Measurements from ENCODE around the gene SOX6. TPM values are rescaled to one million over a fixed set of nuclear protein-coding genes. Genes with fewer than 3 reads are reported as not detected.

The SOX6 gene
- total and polyA plus RNA-seq, 9 donors: 10.9 to 26.5 (median 17.9) TPM

GRCh38 chr11:16215352-16215751 lies 141.0 kb downstream of the SOX6 start:
- H3K4me1 ChIP-seq (ENCODE audit: control insufficient read depth, insufficient read depth, low read length): no peaks in the 10 kb centered on the region
- no peak overlapping the region for H3K4me3 ChIP-seq (ENCODE audit: low read length)
- no peaks in the 10 kb centered on the region for H3K36me3 ChIP-seq (ENCODE audit: control insufficient read depth, insufficient read depth, low read length)
- no peaks in the 10 kb centered on the region for H3K27me3 ChIP-seq (ENCODE audit: control insufficient read depth, insufficient read depth, low read length)
- peak; percentile 12 for DNase-seq
- no peak overlapping the region for H3K27ac ChIP-seq (ENCODE audit: low read length)
- WGBS (ENCODE audit: insufficient coverage): no CpG with 5 or more reads among the region's 1 CpG
- no peaks in the 10 kb centered on the region for H3K9me3 ChIP-seq (replicated peaks; ENCODE audit: control insufficient read depth, low read depth, low read length)

- H3K27me3 ChIP-seq (ENCODE audit: control insufficient read depth, insufficient read depth, low read length): no peaks in the 10 kb centered on the region
- H3K36me3 ChIP-seq (ENCODE audit: control insufficient read depth, insufficient read depth, low read length): no peaks in the 10 kb centered on the region
- H3K9me3 ChIP-seq (replicated peaks; ENCODE audit: control insufficient read depth, low read depth, low read length): no peaks in the 10 kb centered on the region
- H3K4me3 ChIP-seq (ENCODE audit: low read length): no peak overlapping the region
- H3K27ac ChIP-seq (ENCODE audit: low read length): no peak overlapping the region
- DNase-seq: no peak
- no peaks in the 10 kb centered on the region for H3K4me1 ChIP-seq (ENCODE audit: control insufficient read depth, insufficient read depth, low read length)
Measured at GRCh38 chr11:16211407-16211806, 144.9 kb downstream of the SOX6 start.

GRCh38 chr11:16204261-16204660 lies 152.1 kb downstream of the SOX6 start:
- Histone ChIP-seq H3K27ac (ENCODE audit: low read length) (no peak overlapping the region), H3K27me3 (ENCODE audit: control insufficient read depth, insufficient read depth, low read length) (no peaks in the 10 kb centered on the region), H3K4me1 (ENCODE audit: control insufficient read depth, insufficient read depth, low read length) (no peaks in the 10 kb centered on the region), H3K36me3 (ENCODE audit: control insufficient read depth, insufficient read depth, low read length) (no peaks in the 10 kb centered on the region), H3K4me3 (ENCODE audit: low read length) (no peak overlapping the region), H3K9me3 (replicated peaks; ENCODE audit: control insufficient read depth, low read depth, low read length) (no peaks in the 10 kb centered on the region)
- no CpG with 5 or more reads among the region's 3 CpGs for WGBS (ENCODE audit: insufficient coverage)
- DNase-seq: no peak

- no peak overlapping the region for H3K4me3 ChIP-seq (ENCODE audit: low read length)
- no peaks in the 10 kb centered on the region for H3K9me3 ChIP-seq (replicated peaks; ENCODE audit: control insufficient read depth, low read depth, low read length)
- peak overlapping the region; percentile 11 for H3K27ac ChIP-seq (ENCODE audit: low read length)
- H3K27me3 ChIP-seq (ENCODE audit: control insufficient read depth, insufficient read depth, low read length): no peaks in the 10 kb centered on the region
- H3K4me1 ChIP-seq (ENCODE audit: control insufficient read depth, insufficient read depth, low read length): peaks cover 16% of the 10 kb centered on the region
- peak; percentile 28 for DNase-seq
- WGBS (ENCODE audit: insufficient coverage): no CpG with 5 or more reads among the region's 3 CpGs
- no peaks in the 10 kb centered on the region for H3K36me3 ChIP-seq (ENCODE audit: control insufficient read depth, insufficient read depth, low read length)
Measured at GRCh38 chr11:16195651-16196050, 160.7 kb downstream of the SOX6 start.

GRCh38 chr11:16194566-16194965 lies 161.8 kb downstream of the SOX6 start:
- Histone ChIP-seq H3K4me1 (ENCODE audit: control insufficient read depth, insufficient read depth, low read length) (peaks cover 16% of the 10 kb centered on the region), H3K9me3 (replicated peaks; ENCODE audit: control insufficient read depth, low read depth, low read length) (no peaks in the 10 kb centered on the region), H3K36me3 (ENCODE audit: control insufficient read depth, insufficient read depth, low read length) (no peaks in the 10 kb centered on the region), H3K27ac (ENCODE audit: low read length) (peak overlapping the region; percentile 70), H3K27me3 (ENCODE audit: control insufficient read depth, insufficient read depth, low read length) (no peaks in the 10 kb centered on the region), H3K4me3 (ENCODE audit: low read length) (no peak overlapping the region)
- WGBS (ENCODE audit: insufficient coverage): 8% methylated on average over 1 of the region's 2 CpGs
- DNase-seq: peak; percentile 84

- no CpG with 5 or more reads among the region's 1 CpG for WGBS (ENCODE audit: insufficient coverage)
- Histone ChIP-seq H3K36me3 (ENCODE audit: control insufficient read depth, insufficient read depth, low read length) (no peaks in the 10 kb centered on the region), H3K27ac (ENCODE audit: low read length) (peak overlapping the region; percentile 70), H3K9me3 (replicated peaks; ENCODE audit: control insufficient read depth, low read depth, low read length) (no peaks in the 10 kb centered on the region), H3K27me3 (ENCODE audit: control insufficient read depth, insufficient read depth, low read length) (no peaks in the 10 kb centered on the region), H3K4me1 (ENCODE audit: control insufficient read depth, insufficient read depth, low read length) (peaks cover 16% of the 10 kb centered on the region), H3K4me3 (ENCODE audit: low read length) (no peak overlapping the region)
- DNase-seq: peak; percentile 34
Measured at GRCh38 chr11:16193897-16194381, 162.4 kb downstream of the SOX6 start.

- no peak overlapping the region for H3K4me3 ChIP-seq (ENCODE audit: low read length)
- no peaks in the 10 kb centered on the region for H3K9me3 ChIP-seq (replicated peaks; ENCODE audit: control insufficient read depth, low read depth, low read length)
- no peaks in the 10 kb centered on the region for H3K36me3 ChIP-seq (ENCODE audit: control insufficient read depth, insufficient read depth, low read length)
- H3K4me1 ChIP-seq (ENCODE audit: control insufficient read depth, insufficient read depth, low read length): peaks cover 17% of the 10 kb centered on the region
- no CpG with 5 or more reads among the region's 4 CpGs for WGBS (ENCODE audit: insufficient coverage)
- H3K27ac ChIP-seq (ENCODE audit: low read length): no peak overlapping the region
- DNase-seq: no peak
- H3K27me3 ChIP-seq (ENCODE audit: control insufficient read depth, insufficient read depth, low read length): no peaks in the 10 kb centered on the region
Measured at GRCh38 chr11:16191868-16192240, 164.5 kb downstream of the SOX6 start.

- DNase-seq: no peak
- no peaks in the 10 kb centered on the region for H3K9me3 ChIP-seq (replicated peaks; ENCODE audit: control insufficient read depth, low read depth, low read length)
- no peak overlapping the region for H3K27ac ChIP-seq (ENCODE audit: low read length)
- WGBS (ENCODE audit: insufficient coverage): no CpG with 5 or more reads among the region's 5 CpGs
- H3K4me1 ChIP-seq (ENCODE audit: control insufficient read depth, insufficient read depth, low read length): peaks cover 18% of the 10 kb centered on the region
- no peaks in the 10 kb centered on the region for H3K27me3 ChIP-seq (ENCODE audit: control insufficient read depth, insufficient read depth, low read length)
- no peak overlapping the region for H3K4me3 ChIP-seq (ENCODE audit: low read length)
- H3K36me3 ChIP-seq (ENCODE audit: control insufficient read depth, insufficient read depth, low read length): no peaks in the 10 kb centered on the region
Measured at GRCh38 chr11:16191212-16191867, 165.0 kb downstream of the SOX6 start.

- Histone ChIP-seq H3K4me1 (ENCODE audit: control insufficient read depth, insufficient read depth, low read length) (peaks cover 4% of the 10 kb centered on the region), H3K27ac (ENCODE audit: low read length) (peak overlapping the region; percentile 52), H3K36me3 (ENCODE audit: control insufficient read depth, insufficient read depth, low read length) (no peaks in the 10 kb centered on the region), H3K27me3 (ENCODE audit: control insufficient read depth, insufficient read depth, low read length) (no peaks in the 10 kb centered on the region), H3K9me3 (replicated peaks; ENCODE audit: control insufficient read depth, low read depth, low read length) (no peaks in the 10 kb centered on the region), H3K4me3 (ENCODE audit: low read length) (no peak overlapping the region)
- DNase-seq: no peak
- 90% methylated on average over 8 of the region's 8 CpGs for WGBS (ENCODE audit: insufficient coverage)
Measured at GRCh38 chr11:16186680-16187079, 169.7 kb downstream of the SOX6 start.

- H3K36me3 ChIP-seq (ENCODE audit: control insufficient read depth, insufficient read depth, low read length): no peaks in the 10 kb centered on the region
- no peak for DNase-seq
- H3K27me3 ChIP-seq (ENCODE audit: control insufficient read depth, insufficient read depth, low read length): no peaks in the 10 kb centered on the region
- H3K27ac ChIP-seq (ENCODE audit: low read length): no peak overlapping the region
- peaks cover 2% of the 10 kb centered on the region for H3K4me1 ChIP-seq (ENCODE audit: control insufficient read depth, insufficient read depth, low read length)
- no peaks in the 10 kb centered on the region for H3K9me3 ChIP-seq (replicated peaks; ENCODE audit: control insufficient read depth, low read depth, low read length)
- H3K4me3 ChIP-seq (ENCODE audit: low read length): no peak overlapping the region
Measured at GRCh38 chr11:16185042-16185441, 171.3 kb downstream of the SOX6 start.

- Histone ChIP-seq H3K4me1 (ENCODE audit: control insufficient read depth, insufficient read depth, low read length) (peaks cover 2% of the 10 kb centered on the region), H3K27ac (ENCODE audit: low read length) (no peak overlapping the region), H3K27me3 (ENCODE audit: control insufficient read depth, insufficient read depth, low read length) (no peaks in the 10 kb centered on the region), H3K36me3 (ENCODE audit: control insufficient read depth, insufficient read depth, low read length) (no peaks in the 10 kb centered on the region), H3K9me3 (replicated peaks; ENCODE audit: control insufficient read depth, low read depth, low read length) (no peaks in the 10 kb centered on the region), H3K4me3 (ENCODE audit: low read length) (no peak overlapping the region)
- no CpG with 5 or more reads among the region's 1 CpG for WGBS (ENCODE audit: insufficient coverage)
- DNase-seq: no peak
Measured at GRCh38 chr11:16184588-16184987, 171.8 kb downstream of the SOX6 start.

Data from muscle of leg (tissue), 11 donors.